Eye (tissue), 1 donor: Measurements from ENCODE around the gene VASN.
"Not testable (repeated sequence)": the region's sequence is repeated elsewhere in the genome, so short reads cannot be mapped to it uniquely, and the experiment has no call there.

ENCODE experiments used
- DNase-seq: peaks from one replicate; pipeline ENCODE4 v3.0.0-alpha.2; 2015

Gene VASN

DNA sequence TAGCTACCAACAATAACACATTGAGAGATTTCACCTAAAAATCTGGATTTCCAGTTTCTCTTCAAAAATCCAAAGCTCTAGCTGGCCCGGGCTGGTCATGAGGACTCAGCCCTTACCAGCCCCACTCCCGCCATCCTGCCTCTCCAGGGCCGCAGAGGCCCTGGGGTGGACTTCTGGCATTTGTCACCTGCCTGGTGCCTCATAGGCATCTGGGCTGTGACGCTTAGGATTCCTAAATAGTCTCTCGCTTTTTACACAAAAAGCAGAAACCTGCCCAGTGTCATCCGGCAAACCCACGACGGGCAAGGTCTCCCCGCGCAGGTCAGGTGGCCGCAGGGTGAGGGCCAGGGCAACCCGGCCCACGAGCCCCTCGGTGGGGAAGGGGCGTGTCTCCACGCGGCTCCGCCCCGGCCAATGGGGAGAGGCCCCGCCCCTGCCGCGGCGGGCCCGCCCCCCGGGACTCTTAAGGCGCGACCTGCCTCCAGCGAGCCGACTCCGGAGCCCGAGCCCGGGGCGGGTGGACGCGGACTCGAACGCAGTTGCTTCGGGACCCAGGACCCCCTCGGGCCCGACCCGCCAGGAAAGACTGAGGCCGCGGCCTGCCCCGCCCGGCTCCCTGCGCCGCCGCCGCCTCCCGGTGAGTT, at the start of gene VASN:
Gene VASN, plus strand, starts transcription at position 492 of the 644 bp plus-strand sequence. CDS start 9,030 bp downstream, outside the sequence.
- DNase-seq = peak; percentile 90

DNA sequence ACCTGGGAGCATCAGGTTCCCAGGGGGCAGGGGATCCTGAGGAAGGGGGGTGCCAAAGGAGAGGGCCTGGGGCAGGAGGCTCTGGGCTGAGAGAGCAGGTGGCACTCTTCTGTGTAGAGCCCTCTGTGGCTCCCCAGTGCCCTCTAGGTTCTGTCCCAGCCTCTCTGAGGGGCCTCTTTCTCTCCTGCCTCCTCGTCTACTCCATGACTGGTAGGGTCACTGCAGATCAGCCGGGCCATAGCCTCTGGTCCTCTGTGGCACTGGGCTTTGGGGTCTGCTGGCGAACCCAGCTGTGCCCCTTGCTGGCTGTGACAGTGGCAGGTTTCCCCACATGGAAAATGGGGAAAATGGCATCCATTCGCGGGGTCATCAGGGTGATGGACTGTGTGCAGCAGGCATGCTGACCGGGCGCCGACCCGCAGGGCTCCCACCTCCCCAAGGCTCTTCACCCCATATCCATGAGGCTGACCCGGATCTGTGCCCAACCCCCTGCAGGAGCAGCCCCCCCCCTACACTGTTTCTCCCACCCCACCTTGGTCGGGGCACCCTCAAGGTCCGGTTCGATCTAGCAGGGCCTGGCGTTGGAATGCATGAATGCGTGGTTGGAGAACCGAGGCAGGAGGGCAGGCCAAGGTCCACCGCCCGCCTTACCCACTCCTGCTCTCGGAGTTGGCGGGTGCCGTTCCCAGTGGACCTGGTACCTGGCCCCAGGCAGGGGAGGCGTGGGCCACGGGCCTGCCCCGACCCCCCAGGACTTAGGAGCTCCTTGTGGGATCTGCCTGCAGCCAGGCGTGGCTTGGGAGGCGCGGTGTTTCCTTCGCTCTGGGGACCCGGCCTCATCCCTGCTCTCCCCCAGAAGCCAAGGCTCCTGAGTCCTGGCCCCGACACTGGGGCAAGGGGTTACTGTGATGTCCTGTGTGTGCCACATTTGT, 49.3 kb upstream of the VASN start:
- no peak for DNase-seq

DNA sequence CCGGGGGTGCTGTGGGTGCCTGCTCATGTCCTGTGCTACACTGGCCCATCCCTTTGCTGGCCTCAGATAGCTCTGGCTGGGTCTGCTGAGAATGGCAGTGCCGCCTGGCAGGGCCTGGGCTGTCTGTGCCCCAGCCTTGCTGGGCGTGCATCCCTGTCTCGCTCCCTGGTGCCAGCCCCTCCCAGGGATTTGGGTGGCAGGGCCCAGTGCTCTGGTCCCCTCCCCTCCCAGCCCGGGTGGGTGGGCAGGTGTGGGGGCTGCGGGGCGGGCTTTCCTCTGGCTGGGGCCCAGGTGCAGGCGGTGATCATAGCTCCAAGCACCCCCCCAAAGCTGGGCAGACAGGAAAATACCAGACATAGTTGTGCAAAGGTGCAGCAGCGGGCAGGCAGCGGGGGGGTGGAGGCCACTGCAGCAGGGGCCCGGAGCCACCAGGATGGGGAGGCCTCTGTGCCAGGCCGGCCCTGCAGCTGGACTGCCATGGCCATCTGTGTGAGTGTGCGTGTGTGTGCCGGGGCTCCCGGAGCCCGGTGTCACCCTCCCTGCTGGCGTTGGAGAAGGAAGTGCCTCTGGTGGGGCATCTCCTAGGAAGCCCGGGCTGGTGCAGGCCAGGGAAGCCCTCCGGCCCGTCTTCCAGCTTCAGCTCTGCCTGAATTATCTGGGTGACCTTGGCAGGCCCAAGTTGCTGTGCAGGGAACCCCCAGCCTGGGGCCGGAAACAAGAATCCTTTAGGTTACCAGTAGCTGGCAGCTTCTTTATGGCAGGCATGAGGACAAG, 48.4 kb upstream of the VASN start:
- no peak for DNase-seq

DNA sequence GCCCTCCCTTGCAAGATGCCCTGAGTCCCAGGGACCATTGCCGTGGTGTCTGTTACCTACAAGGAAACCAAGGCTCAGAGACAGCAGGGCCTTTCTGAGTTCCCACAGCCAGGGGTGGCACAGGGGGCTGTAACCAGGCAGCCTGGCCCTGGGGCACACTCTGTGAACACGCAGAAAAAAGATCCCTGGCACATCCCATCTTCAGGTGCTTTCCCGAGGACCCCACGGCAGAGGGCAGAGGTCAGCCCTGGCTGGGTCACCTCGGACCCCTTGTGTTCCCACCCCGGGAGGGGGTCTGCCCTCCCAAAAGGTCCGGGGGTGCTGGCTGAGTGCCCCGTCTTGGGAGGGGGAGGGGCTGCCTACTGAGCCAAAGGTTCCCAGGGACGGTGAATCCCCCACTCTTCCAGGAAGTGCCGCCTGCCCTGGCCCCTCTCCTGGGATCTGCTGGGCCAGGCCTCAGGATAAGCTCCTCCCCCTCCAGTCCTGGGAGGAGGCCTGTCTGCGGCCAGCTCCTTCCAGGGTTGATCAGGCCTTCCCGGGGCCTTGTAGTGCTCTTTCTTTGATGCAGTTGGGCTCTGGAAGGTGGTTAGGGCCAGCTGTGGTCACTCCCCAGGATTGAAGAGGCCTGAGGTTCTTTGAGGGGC, 47.7 kb upstream of the VASN start:
- DNase-seq = peak; percentile 76

DNA sequence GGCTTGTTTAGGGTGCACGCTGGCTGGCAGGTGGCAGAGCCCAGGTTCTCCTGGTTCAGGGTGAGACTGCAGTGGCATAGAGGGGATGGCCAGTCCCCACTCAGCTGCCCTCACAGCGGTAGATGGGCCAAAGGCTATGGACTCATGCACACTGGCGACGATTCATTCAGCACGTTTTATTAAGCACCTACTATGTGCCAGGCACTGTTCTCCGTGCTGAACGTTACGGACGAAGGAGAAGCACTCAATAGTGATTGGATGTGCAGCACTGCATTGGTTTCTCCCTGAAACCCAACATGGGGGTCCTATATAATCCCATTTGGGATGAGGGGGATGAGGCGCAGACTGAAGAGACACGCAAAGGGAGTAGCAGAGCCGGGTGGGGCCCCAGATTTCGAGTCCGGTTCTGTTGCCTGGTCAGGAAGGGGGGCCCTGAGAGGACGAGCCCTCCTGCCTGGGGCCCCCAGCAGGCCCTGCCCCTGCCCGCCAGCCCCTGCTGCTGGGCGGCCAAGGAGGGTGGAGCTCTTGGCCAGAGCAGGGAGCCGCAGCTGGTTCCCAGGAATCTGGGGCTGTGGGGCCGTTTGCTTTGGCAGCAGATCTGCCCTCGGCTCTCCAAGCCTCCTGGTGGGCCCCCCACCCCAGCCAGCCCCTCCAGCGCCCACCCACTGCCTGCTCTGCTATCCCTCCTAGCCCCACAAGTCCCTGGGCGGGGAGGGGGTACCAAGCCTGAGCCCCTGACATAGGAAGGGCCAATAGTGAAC, 47.0 kb upstream of the VASN start:
- no peak for DNase-seq

DNA sequence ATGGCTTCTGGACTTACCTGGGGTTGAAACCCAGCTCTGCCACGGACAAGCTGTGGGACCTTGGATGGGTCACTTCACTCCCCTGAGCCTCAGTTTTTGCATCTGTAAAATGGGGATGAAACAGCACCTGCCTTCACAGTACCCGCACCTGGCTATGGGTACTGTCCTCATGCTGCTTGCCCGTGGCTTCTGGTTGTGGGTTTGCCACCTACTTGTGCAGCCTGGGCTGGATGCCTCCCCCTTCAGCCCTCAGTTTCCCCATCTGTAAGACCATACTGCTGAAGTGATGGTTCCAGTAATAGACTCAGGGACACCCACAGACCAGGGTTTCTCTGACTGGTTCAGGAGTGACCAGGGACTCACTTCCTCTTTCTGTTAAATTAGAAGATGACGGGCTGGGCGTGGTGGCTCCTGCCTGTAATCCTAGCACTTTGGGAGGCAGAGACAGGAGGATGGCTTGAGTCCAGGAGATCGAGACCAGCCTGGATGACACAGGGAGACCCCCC, 46.3 kb upstream of the VASN start:
- no peak for DNase-seq

DNA sequence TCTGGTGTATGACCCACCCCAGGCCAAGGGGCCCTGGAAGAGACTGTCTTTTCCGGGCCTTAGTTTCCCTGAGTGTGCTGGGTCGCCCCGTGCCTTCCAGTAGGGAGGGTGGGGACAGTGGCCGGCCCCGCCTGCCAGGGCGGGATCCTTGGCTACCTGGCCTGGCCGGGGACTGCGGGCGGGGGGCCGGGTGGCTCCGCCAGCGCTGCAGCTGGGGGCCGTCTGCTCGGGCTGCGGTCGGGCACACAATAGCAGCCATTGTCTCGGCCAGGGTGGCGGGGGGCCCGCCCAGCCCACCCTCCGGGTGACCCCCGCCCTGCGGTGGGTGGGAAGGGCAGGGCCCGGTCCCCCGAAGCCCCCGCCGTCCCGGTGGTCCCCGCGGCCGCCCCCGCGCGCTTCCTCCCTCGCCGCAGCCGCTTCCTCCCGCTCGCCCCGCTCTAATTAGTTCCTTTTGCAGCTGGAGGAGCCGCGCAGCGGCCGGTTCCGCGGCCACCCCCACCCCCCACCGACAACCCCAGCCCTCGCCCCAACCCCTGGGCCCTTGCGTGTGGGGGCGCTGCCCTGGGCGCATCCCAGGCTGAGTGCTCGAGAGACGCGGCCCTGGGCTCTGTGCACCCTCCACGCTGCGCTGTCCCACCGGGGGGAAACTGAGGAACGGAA, 44.1 kb upstream of the VASN start:
- no peak for DNase-seq

DNA sequence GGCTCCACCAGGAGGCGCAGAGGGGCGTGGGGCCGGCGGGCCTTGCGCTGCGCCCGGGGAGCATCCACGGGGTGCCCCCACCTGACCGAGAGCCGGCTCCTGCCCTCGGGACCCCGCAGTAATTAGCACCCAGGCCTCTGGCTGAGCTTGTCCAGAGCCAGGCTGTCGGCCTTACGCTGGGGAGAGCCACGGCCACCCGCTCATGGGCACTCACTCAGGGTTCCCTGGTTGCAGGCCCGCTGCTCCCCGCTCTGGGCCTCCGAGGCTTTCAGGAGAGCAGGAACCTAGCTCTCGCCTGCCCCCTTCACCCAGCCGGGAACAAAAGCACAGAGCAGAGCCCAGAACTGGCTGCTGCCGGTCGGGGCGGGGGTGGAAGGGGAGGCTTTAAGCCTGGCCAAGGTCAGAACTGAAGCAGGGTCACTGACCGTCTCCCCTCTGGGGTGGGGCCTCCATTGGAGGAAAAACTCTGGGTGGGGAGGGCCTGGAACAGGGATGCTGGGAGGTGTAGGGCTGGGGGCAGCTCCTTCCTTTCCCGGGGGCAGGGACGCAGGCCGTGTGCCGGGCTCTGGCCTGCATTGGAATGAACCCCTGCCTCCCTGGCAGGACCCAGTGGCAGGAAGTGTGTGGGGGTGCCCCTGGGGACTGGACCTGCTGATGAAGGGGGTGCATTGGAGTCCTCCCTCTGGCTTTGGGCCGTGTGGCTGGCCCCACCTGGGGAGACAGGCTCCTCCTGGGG, 43.4 kb upstream of the VASN start:
- peak; percentile 93 for DNase-seq

DNA sequence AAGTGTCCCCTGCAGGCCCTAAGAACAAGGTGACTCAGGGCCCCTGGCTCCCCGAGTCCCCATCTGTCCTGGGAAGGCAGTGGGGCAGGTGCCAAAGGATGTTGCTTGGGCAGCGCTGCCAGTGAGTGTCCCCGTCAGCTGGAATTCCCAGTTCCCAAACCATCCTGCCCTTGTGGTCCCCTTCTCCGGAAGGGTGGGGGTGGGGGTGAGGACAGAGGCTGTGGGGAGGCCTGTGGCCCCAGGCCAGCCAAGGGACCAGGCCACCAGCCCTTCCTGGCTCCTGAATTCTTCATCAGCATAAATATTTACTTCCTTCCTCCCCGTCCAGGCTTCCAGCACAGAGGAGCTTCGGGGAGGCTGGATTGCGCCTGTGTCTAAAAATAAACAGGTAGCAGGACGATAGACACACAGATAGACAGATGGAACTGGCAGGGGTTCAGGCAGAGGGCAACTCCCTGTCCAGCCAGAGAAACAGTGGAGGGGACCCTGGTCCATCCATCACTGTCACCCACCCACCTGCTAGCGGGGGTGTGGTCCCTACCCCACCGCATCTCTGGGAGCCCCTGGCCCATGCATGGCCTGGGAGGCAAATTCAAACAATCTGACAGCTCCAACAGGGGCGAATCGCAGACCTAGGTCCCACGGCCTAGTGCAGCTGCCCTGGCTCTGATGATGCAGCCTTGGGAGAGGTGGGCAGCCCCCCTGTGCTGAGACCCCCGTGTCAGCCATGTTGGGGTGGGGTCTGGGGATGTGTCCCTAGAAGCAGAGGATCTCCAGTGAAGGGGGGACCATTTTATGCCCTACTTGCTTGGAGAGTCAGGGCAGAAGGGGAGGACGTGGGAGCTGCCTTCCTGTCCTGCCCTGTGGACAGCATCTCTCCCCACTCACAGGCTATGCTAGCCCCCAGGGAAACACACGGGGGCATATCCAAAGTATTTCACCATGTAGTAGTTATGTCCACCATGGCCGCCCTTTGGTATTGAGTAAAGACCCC, 42.6 kb upstream of the VASN start:
- DNase-seq = no peak

DNA sequence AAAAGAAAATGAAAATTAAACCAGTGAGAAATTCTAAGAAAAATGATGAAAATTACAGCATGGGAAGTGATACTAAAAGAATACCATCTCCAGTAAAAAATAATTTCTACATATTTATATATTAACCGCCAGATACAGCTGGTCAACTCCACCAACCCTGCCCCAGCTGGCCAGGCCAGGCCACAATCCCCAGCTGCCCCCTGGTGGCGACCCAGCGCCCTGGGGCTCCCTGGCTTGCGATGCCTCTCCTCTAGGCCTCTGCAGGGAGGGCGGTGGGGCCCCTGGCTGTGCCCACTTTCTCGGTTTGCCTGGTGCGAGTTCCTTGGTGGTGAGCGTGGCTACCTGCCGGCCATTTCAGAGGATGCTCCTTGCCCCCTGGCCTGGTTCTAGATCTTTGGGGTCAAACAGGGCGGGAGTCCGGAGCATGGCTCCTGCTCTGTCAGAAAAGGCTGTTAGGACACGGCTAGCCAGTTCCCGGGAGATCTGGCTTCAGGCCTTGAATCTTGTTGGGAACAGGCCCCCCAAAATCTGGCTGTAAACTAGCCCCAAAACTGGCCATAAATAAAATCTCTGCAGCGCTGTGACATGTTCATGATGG, 41.3 kb upstream of the VASN start:
- DNase-seq = peak; percentile 80

DNA sequence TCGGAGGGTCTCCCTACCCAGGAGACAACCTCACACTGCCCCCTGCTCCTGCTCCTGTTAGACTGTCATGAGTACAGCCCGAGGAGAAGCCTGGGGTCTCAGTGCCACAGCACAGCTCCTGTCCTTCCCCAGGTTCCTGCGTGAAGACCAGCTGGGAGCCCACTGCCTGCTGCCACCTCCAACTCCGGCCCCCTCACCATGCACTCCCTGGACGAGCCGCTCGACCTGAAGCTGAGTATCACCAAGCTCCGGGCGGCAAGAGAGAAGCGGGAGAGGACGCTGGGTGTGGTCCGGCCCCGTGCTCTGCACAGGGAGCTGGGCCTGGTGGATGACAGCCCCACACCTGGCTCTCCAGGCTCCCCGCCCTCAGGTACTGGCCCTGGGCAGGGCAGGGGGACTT, 39.6 kb upstream of the VASN start:
- no peak for DNase-seq

DNA sequence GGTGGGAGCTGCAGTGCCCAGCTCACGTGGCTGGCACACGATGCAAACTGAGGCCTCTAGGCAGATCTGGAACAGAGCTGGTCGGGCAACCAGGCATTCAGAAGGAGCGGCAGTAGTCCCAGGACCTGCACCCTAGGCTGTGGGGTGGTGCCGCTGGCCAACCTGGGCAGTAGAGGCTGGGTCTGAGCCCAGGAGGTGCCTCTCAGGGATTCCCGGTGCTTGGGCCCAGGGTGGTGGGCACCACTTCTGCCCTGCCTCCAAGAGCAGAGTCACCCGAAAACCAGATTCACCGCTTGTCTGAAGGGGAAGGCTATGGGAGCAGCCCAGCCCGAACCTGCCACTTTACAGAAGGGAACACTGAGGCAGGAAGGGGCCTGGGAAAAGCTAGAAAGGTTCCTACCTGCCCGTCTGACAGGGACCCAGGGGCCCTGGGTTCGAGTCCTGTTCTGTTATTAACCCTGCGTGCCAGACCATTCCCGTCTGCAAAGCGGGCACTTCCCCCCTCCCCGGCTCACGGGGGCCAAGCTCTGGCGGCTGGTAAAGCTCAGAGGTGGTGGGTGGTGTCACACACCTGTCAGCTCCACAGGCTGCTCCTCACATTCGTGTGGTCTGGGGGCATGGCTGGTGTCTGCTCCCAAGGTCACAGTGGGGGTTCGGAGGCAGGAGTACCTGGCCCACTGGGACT, 38.9 kb upstream of the VASN start:
- DNase-seq = no peak

DNA sequence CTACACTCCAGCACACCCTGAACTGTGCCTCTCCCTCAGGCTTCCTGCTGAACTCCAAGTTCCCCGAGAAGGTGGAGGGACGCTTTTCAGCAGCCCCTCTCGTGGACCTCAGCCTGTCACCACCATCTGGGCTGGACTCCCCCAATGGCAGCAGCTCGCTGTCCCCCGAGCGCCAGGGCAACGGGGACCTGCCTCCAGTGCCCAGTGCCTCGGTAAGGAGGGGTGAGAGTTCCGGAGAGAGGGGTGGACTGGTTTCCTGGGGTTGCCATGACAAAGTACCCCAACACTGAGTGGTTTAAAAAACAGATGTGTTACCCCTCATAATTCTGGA, 38.4 kb upstream of the VASN start:
- DNase-seq = no peak

DNA sequence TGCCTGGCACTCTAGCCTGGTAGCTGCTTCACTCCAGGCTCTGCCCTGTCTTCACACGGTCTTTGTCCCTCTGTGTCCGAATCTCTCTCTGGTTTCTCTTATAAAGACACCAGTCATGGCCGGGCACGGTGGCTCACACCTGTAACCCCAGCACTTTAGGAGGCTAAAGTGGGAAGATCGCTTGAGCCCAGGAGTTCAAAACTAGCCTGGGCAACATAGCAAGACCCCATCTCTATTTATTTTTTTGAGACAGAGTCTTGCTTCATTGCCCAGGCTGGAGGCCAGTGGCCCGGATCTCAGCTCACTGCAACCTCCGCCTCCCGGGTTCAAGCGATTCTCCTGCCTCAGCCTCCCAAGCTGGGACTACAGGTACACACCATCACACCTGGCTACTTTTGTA, 37.9 kb upstream of the VASN start:
- DNase-seq = not testable (repeated sequence)

DNA sequence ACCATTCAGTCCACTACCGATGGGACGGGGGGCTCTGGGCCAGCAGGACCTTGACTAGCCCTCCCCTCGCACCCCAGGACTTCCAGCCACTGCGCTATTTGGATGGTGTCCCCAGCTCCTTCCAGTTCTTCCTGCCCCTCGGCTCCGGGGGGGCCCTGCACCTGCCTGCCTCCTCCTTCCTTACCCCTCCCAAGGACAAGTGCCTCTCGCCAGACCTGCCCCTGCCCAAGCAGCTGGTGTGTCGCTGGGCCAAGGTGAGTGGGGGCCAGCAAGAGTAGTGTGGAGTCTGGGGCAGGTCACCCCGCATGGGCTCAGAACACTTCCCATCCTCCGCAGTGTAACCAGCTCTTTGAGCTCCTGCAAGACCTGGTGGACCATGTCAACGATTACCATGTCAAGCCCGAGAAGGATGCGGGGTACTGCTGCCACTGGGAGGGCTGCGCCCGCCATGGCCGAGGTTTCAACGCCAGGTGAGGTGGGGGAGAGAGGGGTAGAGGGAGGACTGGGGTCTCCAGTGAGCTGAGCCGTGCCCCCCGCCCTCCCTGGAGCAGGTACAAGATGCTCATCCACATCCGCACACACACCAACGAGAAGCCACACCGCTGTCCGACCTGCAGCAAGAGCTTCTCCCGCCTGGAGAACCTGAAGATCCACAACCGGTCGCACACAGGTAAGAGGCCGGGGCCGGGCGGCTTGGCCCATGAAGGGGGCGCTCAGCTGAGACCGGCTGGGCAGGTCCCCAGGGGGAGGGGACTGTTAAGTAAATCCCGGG, 36.7 kb upstream of the VASN start:
- no peak for DNase-seq

DNA sequence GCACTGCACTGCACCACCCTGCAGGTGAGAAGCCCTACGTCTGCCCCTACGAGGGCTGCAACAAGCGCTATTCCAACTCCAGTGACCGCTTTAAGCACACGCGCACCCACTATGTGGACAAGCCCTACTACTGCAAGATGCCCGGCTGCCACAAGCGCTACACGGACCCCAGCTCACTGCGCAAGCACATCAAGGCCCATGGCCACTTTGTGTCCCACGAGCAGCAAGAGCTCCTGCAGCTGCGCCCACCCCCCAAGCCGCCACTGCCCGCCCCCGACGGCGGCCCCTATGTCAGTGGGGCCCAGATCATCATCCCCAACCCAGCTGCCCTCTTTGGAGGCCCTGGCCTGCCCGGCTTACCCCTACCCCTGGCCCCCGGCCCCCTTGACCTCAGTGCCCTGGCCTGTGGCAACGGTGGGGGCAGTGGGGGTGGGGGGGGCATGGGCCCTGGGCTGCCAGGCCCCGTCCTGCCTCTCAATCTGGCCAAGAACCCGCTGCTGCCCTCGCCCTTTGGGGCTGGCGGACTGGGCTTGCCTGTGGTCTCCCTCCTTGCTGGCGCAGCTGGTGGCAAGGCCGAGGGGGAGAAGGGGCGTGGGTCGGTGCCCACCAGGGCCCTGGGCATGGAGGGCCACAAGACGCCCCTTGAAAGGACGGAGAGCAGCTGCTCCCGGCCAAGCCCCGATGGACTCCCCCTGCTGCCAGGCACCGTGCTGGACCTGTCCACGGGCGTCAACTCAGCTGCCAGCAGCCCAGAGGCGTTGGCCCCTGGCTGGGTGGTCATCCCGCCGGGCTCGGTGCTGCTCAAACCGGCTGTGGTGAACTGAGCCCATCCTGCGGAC, 34.7 kb upstream of the VASN start:
- no peak for DNase-seq
